ENCODE data around the gene TBL3. TPM values are rescaled to one million over a fixed set of nuclear protein-coding genes. Genes with fewer than 3 reads are reported as not detected.

Gene TBL3
- total RNA-seq, 1 experiment from 2014 or later: 26.8 TPM

DNA sequence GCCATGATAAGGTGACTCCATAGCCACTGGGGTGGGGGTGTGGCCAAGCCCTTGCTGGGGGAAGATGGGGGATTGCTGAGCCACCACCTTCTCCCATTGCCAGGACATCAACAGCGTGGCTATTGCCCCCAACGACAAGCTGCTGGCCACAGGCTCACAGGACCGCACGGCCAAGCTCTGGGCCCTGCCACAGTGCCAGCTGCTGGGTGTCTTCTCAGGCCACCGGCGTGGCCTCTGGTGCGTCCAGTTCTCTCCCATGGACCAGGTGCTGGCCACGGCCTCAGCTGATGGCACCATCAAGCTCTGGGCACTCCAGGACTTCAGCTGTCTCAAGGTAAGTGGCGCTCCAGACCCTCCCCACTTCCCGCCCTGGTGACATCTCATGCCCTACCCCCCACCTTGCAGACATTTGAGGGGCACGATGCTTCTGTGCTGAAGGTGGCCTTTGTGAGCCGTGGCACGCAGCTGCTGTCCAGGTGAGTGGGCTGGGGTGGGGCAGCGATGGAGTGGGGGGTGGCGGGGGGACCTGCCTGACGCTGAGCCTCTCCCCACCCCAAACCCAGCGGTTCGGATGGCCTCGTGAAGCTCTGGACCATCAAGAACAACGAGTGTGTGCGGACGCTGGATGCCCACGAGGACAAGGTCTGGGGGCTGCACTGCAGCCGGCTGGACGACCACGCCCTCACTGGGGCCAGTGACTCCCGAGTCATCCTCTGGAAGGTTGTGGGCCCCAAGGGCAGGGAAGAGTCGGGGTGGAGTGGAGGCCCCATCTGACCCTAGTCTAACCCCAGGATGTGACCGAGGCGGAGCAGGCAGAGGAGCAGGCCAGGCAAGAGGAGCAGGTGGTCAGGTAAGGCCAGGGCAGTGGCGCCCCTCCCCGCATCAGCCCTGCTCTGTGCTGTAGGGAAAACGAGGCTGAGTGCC is 5.4 kb downstream of the TBL3 start:
- DNase-seq (ENCODE audit: unreplicated experiment): no peak
- H3K36me3 Mint-ChIP-seq (ENCODE audit: insufficient read depth, unreplicated experiment): peaks cover 30% of the 10 kb centered on the region

GRCh38 chr16:1977875-1978268 is 6.0 kb downstream of the TBL3 start:
- Mint-ChIP-seq H3K27ac (ENCODE audit: low read depth, unreplicated experiment) (no peak overlapping the region), H3K27me3 (ENCODE audit: insufficient read depth, unreplicated experiment) (no peaks in the 10 kb centered on the region), H3K9me3 (ENCODE audit: unreplicated experiment) (no peaks in the 10 kb centered on the region), H3K4me3 (ENCODE audit: unreplicated experiment) (no peak overlapping the region), H3K4me1 (ENCODE audit: insufficient read depth, unreplicated experiment) (peaks cover 3% of the 10 kb centered on the region), H3K36me3 (ENCODE audit: insufficient read depth, unreplicated experiment) (peaks cover 30% of the 10 kb centered on the region)
- no peak for TF ChIP-seq CTCF (IDR thresholded peaks at IDR 0.05; ENCODE audit: unreplicated experiment)
- ChIA-PET CTCF (interaction anchor here (0.5 to 0.6 kb wide), 3 partner anchors 165 to 661 kb away, joined by 3 to 4 read pairs (median 3); no protein-coding TSS in a partner anchor), POLR2A (interaction anchor here (0.6 to 6.2 kb wide), 5 partner anchors 11 to 177 kb away, joined by 3 to 56 read pairs (median 4); partner anchors contain the start of genes NDUFB10, RPS2 and TRAF7)
- DNase-seq (ENCODE audit: unreplicated experiment): no peak
- no TSS peak for BruUV-seq (replicated peaks)
- intact Hi-C loops (cut with micrococcal nuclease): no loop called here

More for the DNA sequence above, 5.4 kb downstream of the TBL3 start:
- no peak for TF ChIP-seq CTCF (IDR thresholded peaks at IDR 0.05; ENCODE audit: unreplicated experiment)
- intact Hi-C loops (cut with micrococcal nuclease): no loop called here
- ChIA-PET CTCF (interaction anchor here (0.5 kb wide), 1 partner anchor 165 kb away, joined by 3 read pairs; no protein-coding TSS in a partner anchor), POLR2A (interaction anchor here (0.5 to 6.2 kb wide), 5 partner anchors 11 to 227 kb away, joined by 3 to 56 read pairs (median 3); partner anchors contain the start of genes RPS2 and TRAF7)
- Mint-ChIP-seq H3K9me3 (ENCODE audit: unreplicated experiment) (no peaks in the 10 kb centered on the region), H3K4me3 (ENCODE audit: unreplicated experiment) (no peak overlapping the region), H3K27me3 (ENCODE audit: insufficient read depth, unreplicated experiment) (no peaks in the 10 kb centered on the region), H3K4me1 (ENCODE audit: insufficient read depth, unreplicated experiment) (peaks cover 6% of the 10 kb centered on the region), H3K27ac (ENCODE audit: low read depth, unreplicated experiment) (no peak overlapping the region)
- BruUV-seq (replicated peaks): no TSS peak

DNA sequence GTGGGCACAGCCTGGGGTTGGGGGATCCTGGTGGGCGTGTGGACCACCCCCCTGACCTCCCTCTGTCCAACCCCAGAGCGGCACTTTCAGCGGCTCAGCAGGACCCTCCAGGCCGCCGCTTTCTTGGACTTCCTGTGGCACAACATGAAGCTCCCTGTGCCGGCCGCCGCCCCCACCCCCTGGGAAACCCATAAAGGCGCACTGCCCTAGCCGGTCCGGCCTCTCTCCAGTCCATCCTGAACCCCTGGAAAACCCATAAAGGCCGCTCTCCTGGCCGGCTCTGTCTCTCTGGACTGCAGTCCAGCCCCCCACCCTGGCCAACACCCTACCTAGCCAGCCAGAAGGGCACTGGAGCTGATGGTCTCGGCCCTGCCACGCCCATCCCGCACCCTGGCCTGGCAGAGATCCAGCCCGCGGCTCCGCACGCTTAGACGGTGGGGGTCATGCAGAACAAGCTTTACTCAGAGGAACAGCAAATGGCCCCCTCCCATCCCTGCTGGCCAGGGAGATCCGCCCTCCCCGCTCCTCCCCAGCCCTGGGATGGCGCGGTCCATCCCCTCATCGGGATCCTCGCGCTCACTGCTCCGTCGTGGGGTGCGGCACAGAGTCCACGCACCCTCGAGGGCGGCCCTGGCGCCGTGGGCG is 6.7 kb downstream of the TBL3 start:
- H3K4me1 Mint-ChIP-seq (ENCODE audit: insufficient read depth, unreplicated experiment): peaks cover 6% of the 10 kb centered on the region
- intact Hi-C loops (cut with micrococcal nuclease): no loop called here
- POLR2A ChIA-PET: interaction anchor here (0.5 to 6.2 kb wide), 8 partner anchors 10 to 176 kb away, joined by 3 to 56 read pairs (median 4); partner anchors contain the start of genes NDUFB10, RPS2 and TRAF7
- BruUV-seq (replicated peaks): no TSS peak
- no peak overlapping the region for H3K4me3 Mint-ChIP-seq (ENCODE audit: unreplicated experiment)
- H3K27ac Mint-ChIP-seq (ENCODE audit: low read depth, unreplicated experiment): no peak overlapping the region
- no peak for TF ChIP-seq CTCF (IDR thresholded peaks at IDR 0.05; ENCODE audit: unreplicated experiment)
- H3K9me3 Mint-ChIP-seq (ENCODE audit: unreplicated experiment): no peaks in the 10 kb centered on the region
- peaks cover 28% of the 10 kb centered on the region for H3K36me3 Mint-ChIP-seq (ENCODE audit: insufficient read depth, unreplicated experiment)
- no peaks in the 10 kb centered on the region for H3K27me3 Mint-ChIP-seq (ENCODE audit: insufficient read depth, unreplicated experiment)
- CTCF ChIA-PET: interaction anchor here (0.6 kb wide), 2 partner anchors 615 to 662 kb away, joined by 3 to 4 read pairs; no protein-coding TSS in a partner anchor
- no peak for DNase-seq (ENCODE audit: unreplicated experiment)

All from MCF 10A (cell line).